SU-DHL-6 (cell line): ENCODE data around the gene AGTPBP1.

Source experiments
- EZH2phosphoT487 ChIP-seq: fragments of 200-600 bp; sonication (generic), shearing (Covaris generic); conservative IDR thresholded peaks from 2 replicates; pipeline ENCODE4 v1.6.1; 2018; ENCODE audit warnings: mild to moderate bottlenecking, antibody characterized with exemption, low read length, moderate library complexity, mixed read lengths
- TF ChIP-seq, protein P1 (sequence below): fragments of 200-600 bp; sonication (generic); IDR thresholded peaks from one replicate; pipeline ENCODE4 v1.5.1; 2017; ENCODE audit warnings: antibody characterized with exemption, mild to moderate bottlenecking, low read length, moderate library complexity; ENCODE audit not compliant: insufficient read depth, poor library complexity, severe bottlenecking

GRCh38 chr9:85702191-85702590 lies 39.6 kb downstream of the AGTPBP1 start:
- TF ChIP-seq, protein P1, sequence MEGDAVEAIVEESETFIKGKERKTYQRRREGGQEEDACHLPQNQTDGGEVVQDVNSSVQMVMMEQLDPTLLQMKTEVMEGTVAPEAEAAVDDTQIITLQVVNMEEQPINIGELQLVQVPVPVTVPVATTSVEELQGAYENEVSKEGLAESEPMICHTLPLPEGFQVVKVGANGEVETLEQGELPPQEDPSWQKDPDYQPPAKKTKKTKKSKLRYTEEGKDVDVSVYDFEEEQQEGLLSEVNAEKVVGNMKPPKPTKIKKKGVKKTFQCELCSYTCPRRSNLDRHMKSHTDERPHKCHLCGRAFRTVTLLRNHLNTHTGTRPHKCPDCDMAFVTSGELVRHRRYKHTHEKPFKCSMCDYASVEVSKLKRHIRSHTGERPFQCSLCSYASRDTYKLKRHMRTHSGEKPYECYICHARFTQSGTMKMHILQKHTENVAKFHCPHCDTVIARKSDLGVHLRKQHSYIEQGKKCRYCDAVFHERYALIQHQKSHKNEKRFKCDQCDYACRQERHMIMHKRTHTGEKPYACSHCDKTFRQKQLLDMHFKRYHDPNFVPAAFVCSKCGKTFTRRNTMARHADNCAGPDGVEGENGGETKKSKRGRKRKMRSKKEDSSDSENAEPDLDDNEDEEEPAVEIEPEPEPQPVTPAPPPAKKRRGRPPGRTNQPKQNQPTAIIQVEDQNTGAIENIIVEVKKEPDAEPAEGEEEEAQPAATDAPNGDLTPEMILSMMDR = no peak
- TF ChIP-seq EZH2phosphoT487 = no peak
